Measurements from ENCODE around the gene RAI2.

RAI2 gene

DNA sequence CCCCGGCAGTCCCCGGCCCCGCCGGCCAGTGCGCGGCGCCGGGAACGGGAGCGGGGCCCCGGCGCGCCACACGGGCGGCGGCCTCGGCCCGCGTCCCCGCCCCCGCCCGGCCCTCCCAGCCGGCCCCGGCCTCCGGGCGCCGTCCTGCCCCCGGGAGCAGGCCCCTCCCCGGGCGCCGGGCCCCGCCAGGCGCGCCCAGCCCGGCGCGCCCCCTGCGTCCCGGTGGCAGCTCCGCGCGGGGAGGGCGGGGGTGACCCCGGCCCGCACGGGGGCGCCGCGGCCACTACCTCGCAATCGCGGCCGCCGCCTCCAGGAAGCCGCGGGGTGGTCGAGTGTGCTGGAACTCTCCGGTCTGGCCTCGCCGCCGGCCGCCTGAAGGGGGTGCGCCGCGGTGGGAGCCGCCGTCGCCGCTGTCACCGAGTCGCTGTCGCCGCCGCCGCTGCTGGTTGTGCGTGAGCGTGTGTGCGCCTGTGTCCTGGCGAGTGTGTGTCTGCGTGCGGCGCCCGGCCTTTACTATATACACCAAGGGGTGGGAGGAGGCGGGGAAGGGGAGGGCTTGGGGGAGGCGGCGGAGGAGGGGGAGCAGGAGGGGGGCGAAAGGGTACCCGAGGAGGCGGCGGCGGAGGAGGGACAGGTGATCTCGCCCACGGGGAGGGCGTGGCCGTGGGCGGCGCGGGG, at the start of gene RAI2:
TSS of gene RAI2 (minus strand) at position 488 of the 678 bp plus-strand sequence. CDS start 59,288 bp downstream, outside the sequence.
- DNase-seq (ENCODE audit: extremely low spot score, insufficient read length, low read depth) = no peak
- FAIRE-seq = no peak

DNA sequence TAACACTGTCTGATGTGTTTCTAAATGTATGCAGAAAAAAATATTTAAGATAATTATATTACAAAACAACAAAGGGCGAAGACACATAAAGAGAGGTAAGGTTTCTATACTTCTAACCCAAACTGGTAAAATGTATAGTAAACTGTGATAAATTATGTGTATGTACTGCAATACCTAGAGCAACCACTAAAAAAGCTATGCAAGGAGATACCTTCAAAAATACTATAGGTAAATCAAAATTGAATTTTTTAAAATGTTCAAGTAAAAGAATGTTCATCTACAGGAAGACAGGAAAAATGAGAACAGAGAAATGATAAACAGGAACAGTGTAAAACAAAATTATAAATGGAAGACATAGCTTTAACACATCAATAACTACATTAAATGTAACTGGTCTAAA, 27.3 kb upstream of the RAI2 start:
- no peak for FAIRE-seq
- DNase-seq (ENCODE audit: extremely low spot score, insufficient read length, low read depth) = no peak

DNA sequence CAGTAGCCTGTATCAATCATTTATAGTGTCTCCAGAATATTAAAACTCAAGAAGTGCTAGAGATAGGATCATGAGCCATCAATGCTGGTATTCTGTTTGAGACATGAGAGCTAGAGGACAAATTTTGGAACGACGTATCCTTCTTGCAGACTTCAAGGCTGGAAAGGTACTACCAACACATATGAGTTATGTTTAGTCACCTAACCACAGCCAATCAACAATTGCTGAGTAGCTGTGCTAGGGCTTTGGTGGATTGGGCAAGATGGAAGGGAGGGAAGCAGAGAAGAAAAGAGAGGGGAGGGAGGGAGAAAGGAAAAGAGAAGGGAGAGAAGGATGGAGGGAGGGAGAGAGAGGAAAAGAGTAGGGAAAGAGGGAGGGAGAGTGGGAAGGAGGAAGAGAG, 21.6 kb upstream of the RAI2 start:
- FAIRE-seq (no peak), DNase-seq (ENCODE audit: extremely low spot score, insufficient read length, low read depth) (no peak)

DNA sequence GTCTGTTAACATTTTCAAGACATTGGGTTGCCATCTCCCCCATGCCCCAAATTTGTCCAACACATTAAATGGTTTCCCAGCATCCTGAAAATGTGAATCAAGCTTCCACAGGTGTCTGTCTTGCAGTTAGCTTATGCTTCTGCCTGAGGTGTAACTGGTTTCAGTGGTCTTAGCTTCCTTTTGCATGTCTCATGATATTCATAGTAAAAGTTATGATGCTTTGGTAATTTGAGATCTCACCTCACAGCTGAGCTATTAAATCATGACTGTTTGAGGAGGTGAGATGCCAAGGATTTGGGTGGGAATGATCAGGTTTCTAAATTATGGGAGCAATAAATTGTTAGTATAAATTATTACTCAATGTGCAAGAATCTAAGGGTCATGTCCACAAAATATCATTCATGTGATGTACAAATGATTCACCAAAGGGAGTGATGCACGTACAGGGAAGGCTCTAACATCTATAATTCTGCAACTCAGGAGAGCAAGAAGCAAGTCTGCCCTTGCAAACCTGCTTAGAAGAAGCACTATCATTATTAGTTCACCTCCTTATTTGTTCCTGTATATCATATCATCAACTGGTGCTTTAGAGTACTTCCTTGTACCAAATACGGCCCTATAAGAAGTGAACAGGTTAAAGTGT, 17.1 kb upstream of the RAI2 start:
- DNase-seq (ENCODE audit: extremely low spot score, insufficient read length, low read depth) (no peak), FAIRE-seq (no peak)

DNA sequence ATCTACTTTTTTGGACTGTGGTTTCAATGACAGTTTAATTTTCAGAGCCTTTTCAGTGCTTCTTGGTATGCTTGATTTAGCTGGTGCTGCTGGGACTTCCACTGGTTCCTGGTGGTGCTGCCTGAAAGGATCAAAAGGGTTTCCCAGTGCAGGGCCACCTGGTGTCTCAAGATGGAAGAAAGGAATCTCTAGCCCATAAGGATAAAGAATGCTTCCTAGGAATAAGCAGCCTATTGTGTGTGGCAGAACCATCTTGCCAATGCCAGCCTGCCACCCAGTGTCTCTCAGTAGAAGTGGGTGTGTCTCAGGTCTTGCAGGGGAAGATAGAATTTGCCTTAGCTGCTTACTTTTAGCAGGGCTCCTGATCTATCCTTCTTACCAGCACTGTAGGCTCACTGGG, 15.0 kb upstream of the RAI2 start:
- DNase-seq (ENCODE audit: extremely low spot score, insufficient read length, low read depth) = no peak
- FAIRE-seq = no peak

DNA sequence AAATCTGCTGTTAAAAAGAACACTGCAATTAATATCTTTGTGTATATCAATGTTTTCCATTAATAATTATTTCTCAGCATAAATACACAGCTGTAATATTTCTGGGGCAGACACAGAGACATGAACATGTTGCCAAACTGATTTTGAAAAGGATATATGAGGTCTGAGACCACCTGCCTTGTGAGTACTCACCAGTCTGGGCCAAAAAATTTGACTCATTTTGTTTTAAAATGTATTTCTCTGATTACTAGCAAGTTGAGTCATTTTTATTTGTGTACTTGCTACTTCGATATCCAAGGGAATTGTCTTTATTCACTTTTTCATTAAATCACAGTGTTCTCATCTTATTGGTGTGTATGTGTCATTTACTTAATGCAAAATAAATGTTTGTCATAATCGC, 8.5 kb upstream of the RAI2 start:
- DNase-seq (ENCODE audit: extremely low spot score, insufficient read length, low read depth) = no peak
- FAIRE-seq = no peak

DNA sequence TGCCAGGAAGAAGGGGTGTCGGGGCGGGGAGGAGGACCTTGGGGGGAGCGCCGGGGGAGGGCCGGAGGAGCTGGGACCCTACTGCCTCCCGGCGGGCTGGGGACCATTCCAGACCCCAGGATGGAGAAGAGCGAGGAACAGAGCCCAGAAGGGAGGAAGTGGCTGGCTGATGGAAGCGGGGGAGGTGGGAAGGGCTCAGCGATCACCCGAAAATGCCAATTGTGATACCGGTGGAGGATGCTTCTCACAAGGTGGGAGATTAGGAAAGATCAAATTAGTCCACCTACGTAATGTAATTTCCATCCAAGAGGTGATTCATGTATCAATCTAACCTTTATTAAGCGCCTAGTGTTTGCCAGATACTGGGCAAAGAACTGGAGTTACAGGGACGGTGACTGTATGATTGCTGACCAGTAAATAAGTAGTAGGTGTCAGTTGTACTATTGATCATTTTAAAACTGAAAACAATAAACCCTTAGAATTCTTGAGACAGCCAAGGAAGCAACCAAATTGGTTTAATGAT, 452 bp upstream of the RAI2 start:
- DNase-seq (ENCODE audit: extremely low spot score, insufficient read length, low read depth) (no peak), FAIRE-seq (no peak)

DNA sequence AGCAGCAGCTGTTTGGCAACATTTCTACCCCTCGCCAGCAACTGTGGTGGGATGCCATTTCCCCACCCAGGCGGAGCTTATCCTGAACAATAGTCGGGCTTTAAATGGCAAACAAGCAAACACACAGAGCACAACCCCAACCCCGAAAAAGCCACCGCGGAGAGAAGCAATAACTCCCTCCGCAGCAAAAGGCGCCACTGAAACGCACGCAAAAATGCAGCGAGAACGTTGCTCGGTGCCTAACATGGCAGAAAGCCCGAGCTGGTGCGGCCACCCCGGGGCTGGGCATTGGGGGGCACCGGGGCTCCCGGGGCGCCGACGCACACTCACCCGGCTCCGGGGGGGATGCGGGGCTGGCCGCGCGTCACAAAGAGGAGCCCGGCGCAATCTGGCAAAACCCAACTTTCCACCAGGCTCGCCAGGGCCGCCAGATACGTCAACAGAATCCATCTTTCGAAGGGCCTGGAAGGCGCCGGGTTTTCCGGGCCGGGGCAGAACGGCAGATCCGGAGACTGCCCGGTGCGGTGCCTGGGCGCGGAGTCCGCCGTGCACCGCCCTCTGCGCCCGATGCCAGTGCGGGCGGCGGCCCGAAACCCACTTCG, 818 bp downstream of the RAI2 start:
- DNase-seq (ENCODE audit: extremely low spot score, insufficient read length, low read depth) (no peak), FAIRE-seq (no peak)

DNA sequence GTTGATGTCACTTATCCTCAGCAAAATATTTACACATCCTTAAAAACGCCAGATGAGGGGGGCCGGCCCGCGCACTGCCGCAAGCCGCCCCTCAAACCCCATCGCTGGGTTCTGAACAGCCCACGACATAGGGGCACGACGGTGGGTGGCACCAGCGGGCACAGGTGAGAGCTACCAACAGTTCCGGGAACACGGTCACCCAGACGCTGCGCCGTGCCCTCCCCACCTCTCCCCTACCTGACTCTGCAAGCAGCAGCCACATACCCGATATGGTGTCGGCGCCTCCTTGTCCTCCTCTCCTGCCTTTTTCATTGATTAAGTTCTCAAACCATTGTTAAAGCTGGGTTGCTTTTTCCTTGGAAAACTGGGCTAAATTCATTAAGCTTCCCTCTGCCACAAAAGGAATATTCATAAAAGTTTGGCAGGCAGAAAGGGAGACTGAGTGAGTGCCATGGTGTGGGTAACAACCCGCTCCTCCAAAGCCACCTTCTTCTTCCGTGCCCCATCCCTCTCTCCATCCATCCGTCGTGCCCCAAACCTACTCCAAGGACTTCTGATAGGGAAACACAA, 1.4 kb downstream of the RAI2 start:
- FAIRE-seq (no peak), DNase-seq (ENCODE audit: extremely low spot score, insufficient read length, low read depth) (no peak)

DNA sequence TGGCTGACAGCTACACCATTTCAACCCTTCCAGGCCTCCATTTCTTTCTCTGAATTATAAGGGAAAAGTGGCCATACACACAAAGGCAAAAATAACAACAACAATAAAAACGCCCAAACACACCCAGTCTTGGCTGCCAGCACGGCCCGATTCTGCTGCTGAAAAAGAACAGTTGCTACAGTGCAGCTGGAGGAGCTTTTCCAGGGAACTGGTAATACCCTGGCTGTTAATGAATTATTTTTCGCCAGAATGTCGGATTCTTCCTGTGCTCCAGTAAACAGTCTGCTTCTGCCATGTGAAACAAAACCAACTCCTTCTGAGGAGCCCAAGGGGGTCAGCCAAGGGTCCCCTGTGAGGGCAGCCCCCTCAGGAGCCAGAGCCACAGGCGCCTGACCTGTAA, 6.6 kb downstream of the RAI2 start:
- DNase-seq (ENCODE audit: extremely low spot score, insufficient read length, low read depth) = no peak
- no peak for FAIRE-seq

DNA sequence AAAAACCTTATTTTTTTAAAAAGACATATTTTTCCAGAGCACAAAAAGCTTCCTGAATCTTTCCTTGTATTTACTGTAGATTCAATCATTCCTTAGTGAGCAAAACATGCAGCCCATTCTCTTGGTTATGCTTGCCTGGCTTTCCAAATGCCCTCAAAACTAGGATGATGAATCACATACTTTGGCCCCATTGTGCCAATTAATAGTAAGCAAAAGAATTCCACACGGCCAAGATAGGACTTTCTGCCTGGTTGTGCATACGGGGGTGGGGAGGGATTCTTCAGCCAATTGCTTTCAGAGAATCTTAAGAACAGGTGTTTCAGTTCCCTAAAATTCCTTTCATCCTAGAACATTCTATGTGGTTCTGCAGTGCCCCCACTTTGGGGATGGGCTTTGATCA, 7.0 kb downstream of the RAI2 start:
- DNase-seq (ENCODE audit: extremely low spot score, insufficient read length, low read depth) (no peak), FAIRE-seq (no peak)

DNA sequence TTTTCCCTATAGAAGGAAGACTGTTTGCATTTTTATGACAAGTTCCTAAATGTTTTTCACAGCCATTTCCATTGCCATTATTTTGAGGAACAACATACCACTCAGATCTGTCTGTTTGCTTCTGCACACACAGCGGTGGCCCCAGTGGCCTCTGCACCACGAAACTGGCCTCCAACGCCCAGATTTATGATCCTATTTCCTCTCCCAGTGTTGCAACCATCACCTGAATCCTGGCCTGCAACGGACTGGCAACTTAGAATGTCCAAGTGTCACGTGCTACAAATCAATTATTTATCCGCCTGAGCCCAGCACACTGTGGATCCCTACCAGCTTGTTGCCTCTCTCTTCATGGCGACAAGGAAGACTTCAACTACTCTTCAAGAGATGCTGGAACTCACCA, 9.2 kb downstream of the RAI2 start:
- DNase-seq (ENCODE audit: extremely low spot score, insufficient read length, low read depth) = no peak

DNA sequence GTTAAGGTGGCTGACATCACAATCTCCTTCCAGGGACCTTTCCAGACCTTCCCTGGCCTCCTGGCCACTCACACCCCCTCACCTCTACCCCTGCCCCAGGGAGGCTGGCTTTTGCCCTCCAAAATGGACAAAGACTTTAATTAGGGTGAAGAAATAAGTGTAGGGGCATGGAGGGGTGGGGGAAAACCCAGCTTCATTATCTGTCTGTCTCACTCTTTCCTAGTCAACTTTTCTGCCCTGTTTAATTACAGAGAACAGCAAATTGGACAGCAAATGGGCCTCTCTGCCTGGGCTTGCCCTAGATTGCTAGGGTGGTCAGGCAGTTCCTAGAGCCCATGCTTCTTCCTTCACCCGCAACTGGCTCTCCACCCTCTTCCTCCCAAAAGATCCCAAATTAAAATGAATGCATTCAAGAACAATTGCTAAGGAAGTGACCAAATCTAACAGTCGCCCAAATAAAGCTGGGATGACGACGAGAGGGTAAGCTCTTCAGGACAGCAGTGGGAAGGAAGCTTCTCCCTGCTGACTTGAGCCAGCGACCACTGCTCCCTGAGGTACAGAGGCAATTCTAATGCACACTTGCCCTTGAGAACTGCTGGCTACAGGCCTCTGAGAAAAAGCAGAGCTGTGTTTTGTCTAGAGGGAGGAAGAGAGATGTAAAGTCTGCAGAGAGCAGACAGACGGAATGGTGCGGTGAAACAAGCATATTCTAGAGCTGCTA, 12.4 kb downstream of the RAI2 start:
- no peak for FAIRE-seq
- no peak for DNase-seq (ENCODE audit: extremely low spot score, insufficient read length, low read depth)

More for the DNA sequence above, 9.2 kb downstream of the RAI2 start:
- FAIRE-seq = no peak

DNA sequence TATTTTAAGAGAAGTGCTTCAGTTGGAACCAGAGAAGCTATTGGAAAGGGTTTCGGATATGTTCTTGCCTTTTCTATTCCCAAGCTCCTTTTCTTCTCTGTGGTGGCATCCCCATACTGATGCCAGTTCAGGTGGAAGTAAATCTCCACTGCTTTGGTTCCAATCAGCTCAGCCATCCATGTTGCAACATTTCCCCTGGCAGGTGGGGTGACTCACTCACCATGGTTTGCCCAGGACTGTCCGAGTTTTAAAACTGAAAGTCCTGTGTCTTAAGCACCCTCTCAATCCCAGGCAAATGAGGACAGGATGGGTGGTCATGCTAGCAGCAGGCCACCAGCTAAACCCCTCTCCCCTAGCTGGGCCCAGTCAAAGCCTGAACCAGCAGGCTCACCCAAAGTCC, 15.1 kb downstream of the RAI2 start:
- FAIRE-seq (no peak), DNase-seq (ENCODE audit: extremely low spot score, insufficient read length, low read depth) (no peak)

DNA sequence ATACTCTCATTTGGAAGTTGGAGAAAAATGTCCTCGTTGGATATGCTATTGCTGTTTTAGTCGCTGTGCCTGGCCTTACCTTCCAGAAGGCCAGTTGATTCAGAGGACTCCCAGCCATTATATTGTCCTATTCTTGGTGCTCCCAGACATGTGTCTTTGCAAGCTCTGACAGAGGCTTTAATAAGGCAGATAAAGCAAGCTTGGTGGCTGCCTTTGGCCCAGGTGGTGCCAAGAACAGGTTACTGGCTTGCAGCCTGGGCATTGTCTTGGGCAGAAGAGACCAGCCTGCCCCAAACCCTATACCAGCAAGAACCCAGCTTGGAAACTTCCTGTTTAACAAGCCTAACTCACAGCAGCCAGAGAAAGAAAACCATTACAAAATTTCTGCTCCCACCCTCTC, 16.9 kb downstream of the RAI2 start:
- DNase-seq (ENCODE audit: extremely low spot score, insufficient read length, low read depth) = no peak

DNA sequence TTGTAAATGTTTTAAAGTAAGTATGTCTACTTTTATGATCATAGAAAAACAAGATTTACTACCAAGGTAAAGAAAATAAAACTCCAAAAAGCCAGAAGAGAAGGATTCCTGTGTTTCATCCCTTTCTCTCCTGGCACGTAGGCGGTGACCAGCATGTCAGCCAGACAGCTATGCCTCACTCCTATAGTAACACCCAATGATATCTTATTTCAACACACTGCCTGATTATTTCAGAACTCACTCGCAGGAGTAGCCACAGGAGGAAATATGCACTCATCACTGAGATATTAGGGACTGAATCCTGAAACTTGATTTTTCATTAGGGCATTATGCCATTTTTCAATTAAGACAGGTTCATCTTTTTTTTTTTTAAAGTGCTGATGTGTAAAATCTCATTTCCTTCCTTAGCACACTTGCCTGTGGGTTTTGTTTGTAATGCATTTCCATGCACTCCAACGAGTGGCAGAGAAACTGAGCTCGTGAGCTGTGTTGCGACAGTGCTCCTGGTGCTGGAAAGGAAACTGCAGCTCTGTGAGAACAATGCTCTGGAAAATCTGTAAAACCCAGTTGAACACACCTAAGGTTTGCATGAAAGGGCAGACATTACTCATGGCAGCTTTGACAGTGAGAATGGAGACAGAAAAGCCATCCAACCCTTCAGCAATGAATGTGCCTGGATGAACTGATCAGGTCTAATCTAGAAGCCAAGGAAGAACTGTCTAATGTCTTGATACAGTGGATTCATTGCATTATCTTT, 18.2 kb downstream of the RAI2 start:
- FAIRE-seq (no peak), DNase-seq (ENCODE audit: extremely low spot score, insufficient read length, low read depth) (no peak)

More for the DNA sequence above, 16.9 kb downstream of the RAI2 start:
- no peak for FAIRE-seq

DNA sequence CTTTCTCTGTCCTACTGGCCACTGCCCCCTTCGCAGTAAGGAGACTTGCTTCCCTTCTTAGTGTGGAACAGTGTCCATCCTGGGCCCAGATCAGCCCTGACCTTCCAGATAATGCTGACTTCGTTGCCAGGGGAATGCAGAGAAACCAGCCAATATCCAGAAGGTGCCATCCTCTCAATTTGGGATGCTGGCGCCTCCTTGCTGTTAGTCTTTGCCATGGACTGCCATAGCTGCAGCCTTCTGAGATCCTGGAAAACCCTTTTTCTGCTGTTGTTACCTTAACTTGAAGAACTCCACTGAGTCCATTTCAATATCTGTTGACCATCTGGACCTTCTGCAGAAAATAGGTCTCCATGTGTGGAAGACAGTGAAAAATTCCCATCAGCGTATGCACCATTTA, 21.8 kb downstream of the RAI2 start:
- no peak for FAIRE-seq
- DNase-seq (ENCODE audit: extremely low spot score, insufficient read length, low read depth) = no peak

DNA sequence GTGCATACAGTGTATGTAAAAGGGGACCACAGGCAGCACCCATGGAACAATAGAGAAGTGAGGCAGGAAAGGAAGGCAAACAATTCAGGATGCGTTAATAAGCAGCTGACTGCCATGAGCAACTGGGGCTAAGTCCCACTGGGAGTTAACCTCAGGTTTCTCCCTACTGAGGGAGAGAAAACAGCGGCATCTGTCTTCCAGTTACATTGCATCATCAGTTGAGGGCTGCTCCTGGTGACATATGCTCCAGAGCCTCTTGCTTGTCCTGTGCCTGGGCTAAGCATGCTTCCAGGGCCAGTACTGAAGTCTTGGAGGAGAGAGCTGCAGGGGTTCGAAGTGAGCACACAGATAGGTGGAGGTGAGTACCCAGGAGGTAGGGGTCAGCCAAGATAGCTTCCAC, 24.3 kb downstream of the RAI2 start:
- DNase-seq (ENCODE audit: extremely low spot score, insufficient read length, low read depth) (no peak), FAIRE-seq (no peak)

DNA sequence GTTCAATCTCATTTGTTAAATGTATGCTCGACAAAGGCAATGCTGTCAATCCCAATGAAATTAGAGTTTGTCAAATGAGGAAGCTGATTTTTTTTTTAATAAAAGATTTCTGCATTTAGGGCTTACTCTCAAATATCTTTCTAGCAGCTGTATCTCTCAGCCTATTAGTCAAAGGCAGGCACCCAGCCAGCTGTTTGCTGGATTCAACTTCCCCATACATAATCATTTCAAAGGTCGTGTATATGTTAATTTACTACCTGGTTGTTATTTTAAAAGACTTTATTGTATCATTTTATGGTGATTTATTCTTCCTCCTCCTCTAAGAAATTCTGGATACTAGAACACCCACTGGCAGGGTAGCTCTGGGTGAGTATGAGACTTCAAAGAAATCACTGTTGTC, 27.1 kb downstream of the RAI2 start:
- FAIRE-seq (no peak), DNase-seq (ENCODE audit: extremely low spot score, insufficient read length, low read depth) (no peak)

DNA sequence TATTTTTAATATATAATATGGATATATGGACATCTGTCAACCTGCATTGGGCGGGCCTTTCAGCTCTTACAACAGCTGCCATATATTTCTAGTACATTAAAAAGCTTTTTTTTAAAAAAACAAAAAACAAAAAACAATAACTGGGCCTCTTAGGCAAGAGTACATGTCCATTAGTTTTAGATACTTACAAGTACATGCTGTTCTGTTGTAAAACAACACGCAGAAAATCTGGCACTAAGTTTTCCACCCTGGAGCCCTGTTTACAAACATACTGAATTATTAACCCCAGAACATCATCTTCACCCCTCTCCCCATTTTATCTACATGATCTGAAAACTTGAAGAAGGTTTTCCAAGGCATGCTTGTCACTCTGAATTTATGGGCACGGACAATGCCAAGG, 29.8 kb downstream of the RAI2 start:
- FAIRE-seq (no peak), DNase-seq (ENCODE audit: extremely low spot score, insufficient read length, low read depth) (no peak)

Data from GM18507 (cell line).